GM19240 (cell line): ENCODE data around the gene DSG2.
A peak's percentile ranks its signal among the peaks of the same experiment; 100 is the strongest.
"Not testable (repeated sequence)": the region's sequence is repeated elsewhere in the genome, so short reads cannot be mapped to it uniquely, and the experiment has no call there.

Experiments
- DNase-seq: peaks from one replicate; pipeline ENCODE4 v3.0.0; 2011; ENCODE audit warnings: low spot score; ENCODE audit not compliant: insufficient read length

Gene DSG2

DNA sequence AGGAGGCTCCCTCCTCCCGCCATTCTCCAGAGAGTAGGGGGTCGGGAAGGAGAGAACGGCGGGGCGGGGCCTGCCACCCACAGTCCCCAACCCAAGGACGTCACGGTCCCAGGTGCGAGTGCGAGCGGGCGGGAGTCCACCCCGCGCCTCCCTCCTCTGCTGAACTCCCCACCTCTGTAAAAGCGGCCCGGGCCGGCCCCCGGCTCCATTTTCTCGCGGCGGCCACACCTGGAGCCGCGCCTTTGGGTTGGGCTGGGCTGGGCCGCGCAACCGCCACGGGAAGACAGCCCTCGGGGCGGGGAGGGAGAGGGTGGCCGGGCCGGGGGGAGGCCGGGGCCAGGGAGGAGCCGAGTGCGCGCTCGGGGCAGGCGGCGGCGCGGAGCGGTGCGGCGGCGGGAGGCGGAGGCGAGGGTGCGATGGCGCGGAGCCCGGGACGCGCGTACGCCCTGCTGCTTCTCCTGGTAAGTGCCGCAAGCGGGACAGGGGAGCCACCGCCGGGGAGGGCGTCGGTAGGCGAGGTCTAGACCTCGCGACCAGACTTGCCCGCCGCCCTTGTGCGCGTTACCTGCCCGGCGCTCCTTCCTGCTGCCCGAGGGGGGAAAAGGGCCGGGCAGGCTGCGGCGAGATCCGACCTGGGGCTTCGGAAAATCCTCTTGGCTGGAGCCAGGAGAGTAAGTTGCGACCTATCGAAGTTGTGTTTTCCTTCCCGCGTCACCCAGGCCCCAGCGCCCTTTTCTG lies at the start of gene DSG2:
Gene DSG2 (plus strand): TSS at position 342 of the 738 bp plus-strand sequence. CDS start 75 bp downstream, at position 417.
- peak; percentile 23 for DNase-seq

DNA sequence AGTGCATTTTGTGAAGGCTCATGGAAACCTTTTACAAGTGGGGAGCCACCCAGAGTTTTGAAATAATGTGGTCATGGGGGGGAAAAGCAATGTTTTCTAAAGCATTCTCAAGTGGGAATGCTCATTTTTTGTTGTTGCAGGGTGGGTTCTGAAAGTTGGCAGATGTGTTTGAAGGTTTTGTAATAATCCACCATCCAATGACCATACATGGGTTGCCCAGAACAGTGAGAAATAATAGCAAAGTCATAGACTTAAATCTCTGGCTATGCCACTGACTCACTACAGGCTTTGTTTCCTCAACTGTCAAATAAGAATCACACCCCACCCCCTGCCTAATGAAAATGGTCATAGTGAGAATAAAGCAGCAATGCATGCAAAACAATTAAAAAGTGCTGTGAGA lies 47.6 kb upstream of the DSG2 start:
- no peak for DNase-seq

DNA sequence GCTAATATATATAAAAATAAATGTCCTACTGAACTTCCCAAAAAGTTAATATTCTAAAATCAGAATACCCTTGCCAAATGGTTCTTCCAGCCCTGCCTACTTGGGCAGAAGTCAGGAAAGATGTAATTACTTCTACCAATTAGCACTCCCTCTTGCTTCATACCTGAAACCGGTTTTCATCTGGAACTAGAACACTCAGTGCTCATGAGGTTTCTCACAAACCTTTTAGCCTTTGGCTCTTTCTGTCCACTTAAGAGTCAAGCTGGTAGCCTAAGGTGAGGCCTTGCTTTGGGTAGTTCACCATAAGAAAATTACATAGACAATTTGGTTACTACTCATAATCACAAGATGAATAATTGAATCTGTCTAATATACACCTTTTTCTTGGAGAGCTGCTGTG lies 46.4 kb upstream of the DSG2 start:
- no peak for DNase-seq

DNA sequence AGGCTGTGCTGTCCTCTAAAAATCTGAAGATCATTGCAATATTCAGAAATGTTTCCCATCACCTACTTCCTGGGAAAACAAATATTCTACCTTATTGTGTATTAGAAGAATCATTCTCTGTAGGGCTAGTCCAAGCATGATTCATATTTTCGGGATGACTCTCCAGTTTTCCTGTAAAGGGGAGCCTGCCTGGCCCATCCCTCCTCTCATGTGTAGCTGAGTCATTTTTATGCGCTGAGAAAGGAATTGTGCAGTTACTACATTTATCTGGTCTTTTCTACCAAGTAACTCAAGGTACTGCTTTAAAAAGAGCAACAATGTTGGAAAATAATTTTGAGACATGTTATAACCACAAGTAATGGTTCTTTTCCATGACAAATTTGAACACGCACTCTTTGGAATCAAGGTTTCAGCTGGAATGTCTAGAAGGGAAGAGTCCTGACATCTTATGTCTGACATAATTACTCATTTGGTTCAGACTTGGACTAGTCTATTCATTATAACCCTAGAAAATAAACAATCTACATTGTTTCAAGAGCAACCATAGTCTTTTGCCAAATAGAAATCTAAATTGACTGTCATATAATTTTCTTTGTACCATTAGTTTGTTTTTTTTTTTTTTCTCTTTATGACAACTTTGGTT lies 43.8 kb upstream of the DSG2 start:
- DNase-seq = no peak

DNA sequence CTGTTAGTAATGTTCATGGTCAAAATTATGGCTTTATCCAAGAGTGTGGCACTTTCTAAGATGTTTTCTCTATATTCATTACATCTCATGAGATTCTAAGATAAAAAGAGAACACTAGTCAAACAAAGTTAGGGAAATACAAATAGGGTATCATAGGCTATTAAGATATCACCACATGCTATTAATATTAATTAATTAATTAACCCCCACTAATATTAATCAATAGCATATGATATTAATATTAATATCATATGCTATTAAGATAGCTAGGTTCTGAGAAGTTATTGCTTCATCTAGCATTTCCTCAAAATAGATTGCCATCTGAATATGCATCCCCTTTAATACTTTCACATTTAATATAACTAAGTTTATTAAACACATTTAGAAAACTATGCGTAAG lies 28.3 kb upstream of the DSG2 start:
- DNase-seq = no peak

DNA sequence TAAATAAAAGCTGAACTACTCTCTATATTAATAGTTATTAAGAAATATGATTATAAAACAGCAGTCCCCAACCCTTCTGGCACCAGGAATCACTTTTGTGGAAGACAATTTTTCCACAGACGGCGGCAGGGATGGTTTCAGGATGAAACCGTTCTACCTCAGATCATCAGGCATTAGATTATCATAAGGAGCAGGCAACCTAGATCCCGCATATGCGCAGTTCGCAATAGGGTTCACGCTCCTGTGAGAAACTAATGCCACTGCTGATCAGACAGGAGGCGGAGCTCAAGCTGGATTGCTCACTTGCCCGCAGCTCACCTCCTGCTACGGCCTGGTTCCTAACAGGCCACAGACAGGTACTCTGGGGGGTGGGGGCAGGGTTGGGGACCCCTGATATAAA lies 19.3 kb upstream of the DSG2 start:
- DNase-seq = no peak

DNA sequence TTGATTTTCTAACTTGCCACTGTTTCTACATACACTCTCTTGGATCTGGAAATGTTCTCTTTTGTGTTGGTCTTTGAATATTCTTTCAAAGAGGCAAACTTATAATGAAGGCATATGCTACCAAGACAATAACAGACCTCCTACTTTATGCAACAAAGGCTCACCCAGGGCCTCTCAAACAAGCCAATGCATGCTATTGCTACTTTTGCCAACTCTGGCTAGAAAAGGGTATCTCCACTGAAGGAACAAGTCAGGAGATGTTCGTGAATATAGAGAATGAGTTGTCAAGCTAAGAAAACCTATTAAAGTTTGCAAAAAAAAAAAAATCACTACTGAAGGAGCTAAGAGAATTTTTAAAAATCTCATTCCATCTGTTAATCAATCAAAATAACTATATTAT lies 15.9 kb upstream of the DSG2 start:
- no peak for DNase-seq

DNA sequence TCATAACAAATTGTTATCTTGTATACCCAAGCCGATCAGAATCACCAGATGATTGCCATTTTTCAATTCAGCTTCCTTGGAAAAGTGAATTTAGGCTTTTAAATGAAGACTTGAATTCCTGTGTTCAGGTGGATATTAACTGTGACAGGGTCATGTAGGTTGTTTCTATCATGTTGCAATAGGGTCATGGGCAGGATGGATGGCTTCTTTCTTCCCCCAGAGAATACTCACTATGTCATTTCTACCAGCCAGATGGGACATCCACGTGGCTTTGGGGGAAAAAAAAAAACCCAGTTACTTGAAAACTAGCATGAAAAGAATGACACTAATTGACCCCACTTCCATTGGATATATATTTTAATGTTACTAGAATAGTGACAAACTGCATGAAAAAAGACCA lies 14.6 kb upstream of the DSG2 start:
- DNase-seq = no peak

DNA sequence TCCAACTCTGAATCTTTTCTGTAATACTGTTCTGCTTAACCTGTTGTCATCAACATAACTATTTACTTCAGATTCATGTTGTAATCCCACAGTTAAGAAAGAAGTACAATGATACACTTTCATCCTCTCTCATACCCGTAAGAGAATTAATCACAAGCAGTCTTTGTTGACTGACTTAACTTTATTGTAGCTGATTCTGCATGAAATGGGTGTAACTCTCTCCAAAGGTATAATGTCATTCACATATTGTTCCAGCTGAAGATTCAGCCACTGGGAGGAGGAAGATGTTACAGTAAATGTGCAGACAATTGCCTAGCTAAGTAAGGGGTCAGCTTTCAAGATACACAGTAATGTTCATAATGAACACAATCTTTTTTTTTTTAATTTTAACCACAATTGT lies 13.5 kb upstream of the DSG2 start:
- no peak for DNase-seq

DNA sequence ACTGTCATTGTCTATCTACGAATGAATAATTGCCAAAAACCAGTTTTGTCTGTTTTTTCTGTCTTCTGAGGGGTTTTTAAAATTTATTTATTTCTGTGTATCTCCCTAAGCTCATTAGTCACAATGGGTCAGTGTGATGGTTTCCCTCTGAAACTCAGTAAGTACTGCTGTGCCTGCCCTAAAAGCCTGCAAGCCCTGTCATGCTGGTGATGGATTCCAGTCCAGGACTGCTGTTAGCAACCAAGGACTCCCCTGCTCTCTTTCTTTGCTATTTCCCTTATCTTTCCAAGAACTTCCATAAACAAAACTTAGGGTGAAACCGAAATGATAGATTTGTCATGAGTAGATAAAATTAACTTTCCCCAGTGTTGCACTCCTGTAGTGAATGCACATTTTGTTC lies 11.8 kb upstream of the DSG2 start:
- DNase-seq = no peak

DNA sequence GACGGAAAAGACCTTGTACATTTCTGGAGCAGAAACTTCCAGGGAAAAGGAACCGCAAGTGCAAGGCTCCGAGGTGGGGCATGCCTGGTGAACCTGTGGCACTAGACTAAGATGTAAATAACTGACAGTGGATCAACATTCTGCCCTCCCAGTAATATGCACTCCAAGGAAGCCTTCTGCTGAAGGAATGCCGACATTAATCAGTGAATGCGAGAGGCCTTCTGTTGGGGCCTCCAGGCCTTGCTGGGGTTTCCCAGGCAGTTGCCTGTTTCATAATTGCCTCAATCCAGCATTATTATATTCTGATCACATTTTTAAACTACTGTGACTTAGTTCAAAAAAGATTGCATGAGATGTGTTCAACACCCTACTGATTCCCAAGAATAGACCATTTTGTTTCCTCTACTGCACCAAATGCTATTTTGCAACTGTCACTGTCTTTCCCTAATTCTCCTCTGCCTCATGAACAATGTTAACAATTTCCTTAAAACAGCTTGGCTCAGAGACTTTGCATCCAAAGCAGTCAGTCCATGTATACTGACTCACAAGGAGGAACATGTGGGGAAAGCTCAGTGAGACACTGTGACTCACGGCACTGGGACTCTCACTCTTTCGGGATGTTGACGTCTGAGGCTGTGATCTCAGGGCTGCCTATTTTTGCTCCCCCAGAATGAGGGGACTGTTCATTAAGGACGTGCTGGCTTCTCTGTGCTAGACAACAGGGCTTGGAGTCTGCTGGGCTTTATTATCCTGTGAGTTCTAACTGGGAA lies 10.5 kb upstream of the DSG2 start:
- DNase-seq = no peak

DNA sequence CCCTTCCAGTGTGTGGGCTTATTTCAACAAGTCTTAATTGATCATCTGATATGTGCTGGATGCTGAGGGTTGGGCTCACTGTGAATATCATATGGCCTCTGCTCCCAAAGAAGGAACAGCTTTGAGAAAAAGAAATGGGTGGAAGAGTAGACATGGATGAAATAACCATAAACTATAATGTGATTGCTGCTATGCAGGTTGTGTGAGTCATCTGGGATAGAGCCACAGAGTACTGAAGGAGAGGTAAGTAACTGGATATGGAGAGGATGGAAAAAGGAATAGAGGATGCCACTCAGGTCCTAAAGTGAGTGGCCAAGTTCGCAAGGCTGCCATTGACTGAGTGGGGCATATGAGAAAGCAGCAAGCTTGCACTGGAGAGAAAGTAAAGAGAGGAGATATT lies 8.7 kb upstream of the DSG2 start:
- DNase-seq = no peak

DNA sequence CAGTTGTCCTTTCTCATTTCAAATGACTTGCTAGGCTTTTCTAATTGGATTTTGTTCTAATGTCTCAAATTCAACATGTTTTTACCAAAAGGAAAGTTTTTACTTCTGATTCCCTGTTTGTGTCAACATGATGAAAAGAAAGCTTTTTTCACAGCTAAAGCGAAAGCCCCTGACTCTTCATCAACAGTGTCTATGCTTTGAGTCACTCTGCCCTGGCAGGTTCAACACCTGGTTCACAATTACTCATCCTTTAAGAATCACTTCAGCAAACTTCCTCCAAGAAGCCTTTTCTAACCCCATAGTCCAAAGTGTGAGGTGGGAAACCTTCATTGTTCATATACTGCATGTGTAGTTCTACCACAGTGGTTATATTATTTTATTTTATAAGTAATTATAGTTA lies 7.6 kb upstream of the DSG2 start:
- no peak for DNase-seq

DNA sequence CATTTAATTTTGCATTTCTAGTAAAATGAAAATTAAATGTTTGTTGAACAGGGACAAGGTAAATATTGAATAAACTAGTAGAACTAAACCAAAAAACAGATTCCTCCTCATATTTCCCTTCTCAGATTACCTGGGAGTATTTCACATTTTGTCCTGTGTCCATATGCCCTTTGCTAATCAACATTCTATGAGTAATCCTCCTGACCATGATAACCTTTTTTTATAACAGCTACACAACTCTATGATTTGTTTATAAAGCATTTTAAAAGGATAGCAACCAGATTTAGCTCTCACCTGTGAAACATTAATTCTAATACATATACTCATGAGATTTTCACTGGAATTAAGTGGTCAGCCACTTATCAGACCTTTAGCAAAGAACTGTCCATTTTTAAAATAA lies 7.1 kb upstream of the DSG2 start:
- no peak for DNase-seq

DNA sequence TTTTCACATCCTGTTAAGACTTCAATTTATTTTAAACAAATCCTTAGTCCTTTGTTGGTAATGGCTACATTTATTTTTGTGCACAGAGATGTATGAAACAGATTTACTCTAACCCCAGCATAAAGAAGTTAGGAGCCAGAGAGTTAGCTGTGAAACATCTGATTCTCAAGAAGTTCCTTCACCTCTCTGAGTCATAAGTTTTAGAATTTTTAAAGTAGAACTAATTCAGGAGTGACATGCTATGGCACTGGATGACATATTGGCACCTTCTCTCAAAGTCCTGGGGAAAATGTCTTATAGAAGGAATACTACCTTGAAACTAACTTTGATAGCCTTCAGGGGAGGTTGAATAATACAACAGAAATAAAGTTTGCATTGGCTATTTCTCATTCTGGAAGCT lies 6.4 kb upstream of the DSG2 start:
- no peak for DNase-seq

DNA sequence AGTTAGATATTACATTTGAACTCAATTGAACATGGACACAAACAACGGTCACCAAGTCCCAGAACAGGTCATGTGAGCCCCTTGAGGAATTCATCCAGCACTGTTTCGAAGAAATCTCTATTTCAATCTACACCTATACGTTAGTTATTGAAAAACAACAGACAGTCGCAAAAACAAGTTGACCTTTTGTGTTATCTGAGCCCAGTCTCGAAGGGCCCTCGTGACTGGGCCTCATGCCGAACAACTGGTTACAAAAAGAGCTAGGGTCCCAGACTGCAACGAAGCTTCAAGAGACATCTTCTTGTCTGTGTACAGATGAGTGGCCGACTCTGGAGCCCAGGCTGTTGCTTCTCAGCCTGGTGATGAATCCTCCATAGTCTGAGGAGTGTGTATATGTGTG lies 5.3 kb upstream of the DSG2 start:
- DNase-seq = no peak

DNA sequence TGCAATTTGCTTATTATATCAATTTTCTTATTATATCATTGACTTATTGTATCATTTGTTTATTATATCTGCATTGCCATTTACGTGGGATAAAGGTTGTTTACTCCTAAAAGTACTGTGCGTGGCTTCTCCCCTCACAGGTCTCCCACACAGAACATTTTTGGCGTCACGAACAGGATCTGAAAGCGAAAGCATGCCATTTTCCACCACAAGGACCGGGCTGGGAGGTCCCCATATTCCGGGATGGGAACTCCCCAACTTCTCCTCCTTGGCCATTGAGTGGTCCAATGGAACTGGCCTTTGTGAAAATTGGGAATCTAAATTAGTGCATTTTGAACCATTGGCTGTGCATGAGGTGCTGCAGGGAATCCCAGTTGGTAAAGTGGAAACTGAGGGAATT lies 4.8 kb upstream of the DSG2 start:
- DNase-seq = no peak

DNA sequence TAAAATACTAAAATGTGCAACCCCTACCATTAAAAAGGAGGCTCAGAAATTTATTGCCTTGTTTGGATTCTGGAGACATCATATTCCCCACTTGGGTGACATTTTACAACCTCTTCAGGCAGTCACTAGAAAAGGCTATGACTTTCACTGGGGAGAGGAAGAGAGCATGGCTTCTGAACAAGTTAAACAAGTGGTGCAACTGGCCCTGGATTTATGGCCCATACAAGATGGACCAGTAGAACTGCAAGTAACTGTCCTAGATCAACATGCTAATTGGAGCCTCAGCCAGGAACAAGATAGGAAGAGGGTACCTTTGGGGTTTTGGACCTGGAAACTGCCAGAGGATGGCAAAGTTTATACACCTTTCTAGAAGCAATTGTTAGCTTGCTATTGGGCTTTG lies 4.0 kb upstream of the DSG2 start:
- DNase-seq = no peak

DNA sequence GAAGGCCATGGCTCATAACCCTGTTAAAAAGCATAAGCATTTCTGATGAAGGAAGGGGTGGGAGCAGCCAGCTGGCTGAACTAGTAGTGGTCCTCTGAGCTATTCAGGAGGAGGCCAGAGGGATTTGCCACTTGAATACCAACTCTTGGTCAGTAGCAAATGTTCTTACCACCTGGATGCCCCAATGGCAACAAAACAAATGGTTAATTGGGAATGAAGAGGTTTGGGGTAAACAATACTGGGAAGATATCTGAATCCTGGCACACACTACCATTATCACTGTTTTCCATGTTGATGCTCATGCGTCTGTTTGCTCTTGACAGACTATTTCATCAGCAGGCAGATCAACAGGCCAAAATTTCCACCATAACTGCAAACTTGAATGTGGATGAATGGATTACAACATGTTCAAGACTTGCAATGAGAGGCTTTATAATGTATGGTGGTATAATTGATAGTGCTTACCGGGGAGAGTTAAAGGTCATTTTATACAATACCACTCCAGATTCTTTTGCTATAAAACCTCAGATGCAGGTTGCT lies 3.2 kb upstream of the DSG2 start:
- not testable (repeated sequence) for DNase-seq

DNA sequence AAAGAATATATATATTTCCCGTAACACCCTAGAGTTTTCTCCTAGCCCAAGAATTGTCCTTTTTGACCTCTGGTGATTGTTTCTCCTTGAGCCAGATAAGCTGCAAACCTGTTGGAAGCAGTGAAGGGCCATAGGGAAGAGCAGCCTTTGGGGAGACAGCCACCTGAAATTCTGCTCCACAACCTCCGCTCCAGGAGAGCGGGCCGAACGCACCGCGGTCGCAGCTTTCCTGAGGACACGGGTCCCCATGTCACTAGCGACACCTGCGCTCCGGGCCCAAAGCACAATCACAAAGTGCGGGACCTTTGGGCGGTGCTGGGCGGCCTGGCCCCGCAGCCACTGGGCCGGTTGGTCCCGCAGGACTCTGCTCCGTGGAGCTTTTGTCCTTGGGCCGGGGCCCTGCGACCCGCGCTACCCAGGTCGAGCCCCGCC lies 557 bp upstream of the DSG2 start:
- no peak for DNase-seq

DNA sequence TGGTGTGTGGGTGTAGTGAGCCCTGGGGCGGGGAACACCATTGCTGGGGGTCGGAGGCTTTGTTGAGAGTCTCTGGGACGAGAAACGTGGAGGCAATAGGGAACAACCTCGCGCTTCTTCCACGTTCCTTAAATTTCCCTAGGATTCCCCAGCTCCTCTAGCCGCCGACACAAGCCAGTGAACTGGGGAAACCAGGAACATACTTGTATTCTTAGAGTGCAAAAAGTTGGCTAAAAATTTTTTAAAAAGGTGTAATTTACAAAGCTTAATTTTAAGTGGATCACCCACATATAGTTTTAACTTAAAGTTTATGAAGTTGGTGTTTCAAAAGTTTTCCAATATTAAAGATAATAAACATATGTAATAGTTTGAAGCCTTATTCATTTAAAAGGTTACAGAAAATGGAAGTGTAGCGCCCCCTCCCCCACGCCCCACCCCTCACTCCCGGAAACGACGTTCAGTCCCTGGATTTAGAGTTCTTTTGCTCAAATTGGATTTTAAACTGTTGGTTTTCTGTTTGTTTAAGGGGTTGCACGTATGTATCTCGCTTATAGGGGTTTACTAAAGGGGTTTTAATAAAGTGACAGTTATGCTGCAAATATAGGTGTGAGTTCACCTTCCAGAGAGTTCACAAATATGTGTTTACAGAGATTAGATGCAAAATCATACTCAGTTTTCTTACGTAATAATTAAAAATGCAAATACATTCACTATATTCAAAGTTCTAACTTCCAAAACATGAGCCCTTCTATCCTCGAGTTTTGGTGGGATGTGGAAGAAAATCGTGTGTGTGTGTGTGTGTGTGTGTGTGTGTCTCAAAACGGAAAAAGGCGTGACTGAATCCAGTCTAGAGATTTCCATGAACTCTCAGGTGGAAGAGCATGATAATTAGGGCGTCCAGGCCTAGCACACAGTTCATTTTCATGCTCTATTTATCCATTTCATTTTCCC lies 872 bp downstream of the DSG2 start:
- DNase-seq = no peak
